ENCODE results near the gene GABRB2. TPM values are rescaled to one million over a fixed set of nuclear protein-coding genes. Genes with fewer than 3 reads are reported as not detected.

Gene GABRB2
- total and polyA plus RNA-seq, 4 donors = 0.08 TPM; not detected in 3

DNA sequence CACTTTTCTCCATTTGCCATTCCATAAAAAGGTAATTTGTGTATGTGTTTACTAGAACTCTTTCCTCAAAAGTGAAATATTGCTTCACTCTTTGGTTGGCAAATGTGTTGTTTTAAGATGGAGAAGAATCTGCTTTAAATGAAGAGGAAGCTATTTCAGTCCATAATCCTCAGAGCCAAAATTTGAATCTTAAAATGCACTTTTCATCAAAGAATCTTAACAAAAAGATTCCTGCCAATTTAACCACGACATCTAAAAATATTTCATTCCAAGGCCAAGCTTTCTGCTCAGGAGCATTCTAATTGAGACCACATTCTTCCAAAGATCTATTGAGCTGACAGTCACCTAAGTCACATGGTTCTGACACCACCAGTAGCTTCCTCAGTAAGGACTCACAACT, 7.5 kb downstream of the GABRB2 start:
- H3K36me3 ChIP-seq (ENCODE audit: control insufficient read depth in 4 of 4, insufficient read depth in 3 of 4, low read depth in 1 of 4, low read length in 3 of 4) = no peaks in the 10 kb centered on the region

DNA sequence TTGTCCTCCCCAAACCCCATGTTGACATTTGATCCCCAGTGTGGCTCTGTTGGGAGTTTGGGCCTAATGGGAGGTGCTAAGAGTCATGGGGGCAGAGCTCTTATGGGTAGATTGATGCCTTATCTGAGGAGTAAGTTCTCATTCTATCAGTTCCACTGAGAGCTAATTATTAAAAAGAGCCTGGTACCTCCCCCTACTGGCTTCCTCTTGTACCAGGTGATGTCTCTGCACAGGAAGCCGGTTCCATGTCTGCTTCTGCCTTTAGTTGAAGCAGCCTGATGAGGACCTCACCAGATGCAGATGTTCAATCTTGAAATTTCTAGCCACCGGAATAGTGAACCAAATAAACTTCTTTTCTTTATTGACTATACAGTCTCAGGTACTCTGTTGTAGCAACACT, 10.8 kb downstream of the GABRB2 start:
- Histone ChIP-seq H3K4me3 (ENCODE audit: low read depth in 1 of 3, low read length in 3 of 3) (no peak overlapping the region), H3K9ac (ENCODE audit: low read depth in 1 of 2, low read length in 2 of 2) (no peak overlapping the region), H3K36me3 (ENCODE audit: control insufficient read depth in 4 of 4, insufficient read depth in 3 of 4, low read depth in 1 of 4, low read length in 3 of 4) (no peaks in the 10 kb centered on the region), H3K27me3 (ENCODE audit: control insufficient read depth in 4 of 4, insufficient read depth in 4 of 4, low read length in 3 of 4) (peaks cover 0 to 4% (median 0%) of the 10 kb centered on the region in 4 donors), H3K27ac (ENCODE audit: low read depth in 1 of 2, low read length in 2 of 2) (no peak overlapping the region), H3K4me1 (ENCODE audit: control insufficient read depth in 4 of 4, insufficient read depth in 4 of 4, low read length in 3 of 4) (no peaks in the 10 kb centered on the region), H3K9me3 (ENCODE audit: control insufficient read depth in 4 of 4, low read length in 3 of 4) (no peaks in the 10 kb centered on the region)
- DNase-seq (ENCODE audit: low spot score) = no peak
- WGBS = 76% methylated on average over 2 of the region's 2 CpGs
- no peak for TF ChIP-seq EGR1 (IDR thresholded peaks at IDR 0.05; ENCODE audit: low read depth in 2 of 2)
- TF ChIP-seq GABPA (IDR thresholded peaks at IDR 0.05 in 1 of 2, conservative IDR thresholded peaks at IDR 0.05 in 1 of 2) = no peak
- TF ChIP-seq, protein P1, sequence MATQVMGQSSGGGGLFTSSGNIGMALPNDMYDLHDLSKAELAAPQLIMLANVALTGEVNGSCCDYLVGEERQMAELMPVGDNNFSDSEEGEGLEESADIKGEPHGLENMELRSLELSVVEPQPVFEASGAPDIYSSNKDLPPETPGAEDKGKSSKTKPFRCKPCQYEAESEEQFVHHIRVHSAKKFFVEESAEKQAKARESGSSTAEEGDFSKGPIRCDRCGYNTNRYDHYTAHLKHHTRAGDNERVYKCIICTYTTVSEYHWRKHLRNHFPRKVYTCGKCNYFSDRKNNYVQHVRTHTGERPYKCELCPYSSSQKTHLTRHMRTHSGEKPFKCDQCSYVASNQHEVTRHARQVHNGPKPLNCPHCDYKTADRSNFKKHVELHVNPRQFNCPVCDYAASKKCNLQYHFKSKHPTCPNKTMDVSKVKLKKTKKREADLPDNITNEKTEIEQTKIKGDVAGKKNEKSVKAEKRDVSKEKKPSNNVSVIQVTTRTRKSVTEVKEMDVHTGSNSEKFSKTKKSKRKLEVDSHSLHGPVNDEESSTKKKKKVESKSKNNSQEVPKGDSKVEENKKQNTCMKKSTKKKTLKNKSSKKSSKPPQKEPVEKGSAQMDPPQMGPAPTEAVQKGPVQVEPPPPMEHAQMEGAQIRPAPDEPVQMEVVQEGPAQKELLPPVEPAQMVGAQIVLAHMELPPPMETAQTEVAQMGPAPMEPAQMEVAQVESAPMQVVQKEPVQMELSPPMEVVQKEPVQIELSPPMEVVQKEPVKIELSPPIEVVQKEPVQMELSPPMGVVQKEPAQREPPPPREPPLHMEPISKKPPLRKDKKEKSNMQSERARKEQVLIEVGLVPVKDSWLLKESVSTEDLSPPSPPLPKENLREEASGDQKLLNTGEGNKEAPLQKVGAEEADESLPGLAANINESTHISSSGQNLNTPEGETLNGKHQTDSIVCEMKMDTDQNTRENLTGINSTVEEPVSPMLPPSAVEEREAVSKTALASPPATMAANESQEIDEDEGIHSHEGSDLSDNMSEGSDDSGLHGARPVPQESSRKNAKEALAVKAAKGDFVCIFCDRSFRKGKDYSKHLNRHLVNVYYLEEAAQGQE (IDR thresholded peaks at IDR 0.05) = no peak
- TF ChIP-seq SP1 (IDR thresholded peaks at IDR 0.05) = no peak
- no peak for TF ChIP-seq RXRA (IDR thresholded peaks at IDR 0.05)
- TF ChIP-seq, protein P2, sequence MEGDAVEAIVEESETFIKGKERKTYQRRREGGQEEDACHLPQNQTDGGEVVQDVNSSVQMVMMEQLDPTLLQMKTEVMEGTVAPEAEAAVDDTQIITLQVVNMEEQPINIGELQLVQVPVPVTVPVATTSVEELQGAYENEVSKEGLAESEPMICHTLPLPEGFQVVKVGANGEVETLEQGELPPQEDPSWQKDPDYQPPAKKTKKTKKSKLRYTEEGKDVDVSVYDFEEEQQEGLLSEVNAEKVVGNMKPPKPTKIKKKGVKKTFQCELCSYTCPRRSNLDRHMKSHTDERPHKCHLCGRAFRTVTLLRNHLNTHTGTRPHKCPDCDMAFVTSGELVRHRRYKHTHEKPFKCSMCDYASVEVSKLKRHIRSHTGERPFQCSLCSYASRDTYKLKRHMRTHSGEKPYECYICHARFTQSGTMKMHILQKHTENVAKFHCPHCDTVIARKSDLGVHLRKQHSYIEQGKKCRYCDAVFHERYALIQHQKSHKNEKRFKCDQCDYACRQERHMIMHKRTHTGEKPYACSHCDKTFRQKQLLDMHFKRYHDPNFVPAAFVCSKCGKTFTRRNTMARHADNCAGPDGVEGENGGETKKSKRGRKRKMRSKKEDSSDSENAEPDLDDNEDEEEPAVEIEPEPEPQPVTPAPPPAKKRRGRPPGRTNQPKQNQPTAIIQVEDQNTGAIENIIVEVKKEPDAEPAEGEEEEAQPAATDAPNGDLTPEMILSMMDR (IDR thresholded peaks at IDR 0.05; ENCODE audit: low read depth, low read length, missing input control) = no peak
- TF ChIP-seq MAX (IDR thresholded peaks at IDR 0.05) = no peak
- TF ChIP-seq FOXA1 (IDR thresholded peaks at IDR 0.05) = no peak
- no peak for TF ChIP-seq YY1 (IDR thresholded peaks at IDR 0.05)
- TF ChIP-seq FOXA2 (IDR thresholded peaks at IDR 0.05) = no peak
- no peak for TF ChIP-seq JUND (IDR thresholded peaks at IDR 0.05)

More for the DNA sequence above, 7.5 kb downstream of the GABRB2 start:
- Histone ChIP-seq H3K9ac (ENCODE audit: low read depth in 1 of 2, low read length in 2 of 2) (no peak overlapping the region), H3K27me3 (ENCODE audit: control insufficient read depth in 4 of 4, insufficient read depth in 4 of 4, low read length in 3 of 4) (peaks cover 0 to 5% (median 3%) of the 10 kb centered on the region in 4 donors), H3K4me1 (ENCODE audit: control insufficient read depth in 4 of 4, insufficient read depth in 4 of 4, low read length in 3 of 4) (no peaks in the 10 kb centered on the region), H3K27ac (ENCODE audit: low read depth in 1 of 2, low read length in 2 of 2) (no peak overlapping the region), H3K4me3 (ENCODE audit: low read depth in 1 of 3, low read length in 3 of 3) (no peak overlapping the region), H3K9me3 (ENCODE audit: control insufficient read depth in 4 of 4, low read length in 3 of 4) (no peaks in the 10 kb centered on the region)
- 37% methylated on average over 1 of the region's 1 CpG for WGBS
- TF ChIP-seq FOXA1 (IDR thresholded peaks at IDR 0.05) = no peak
- TF ChIP-seq MAX (IDR thresholded peaks at IDR 0.05) = no peak
- TF ChIP-seq, protein P2 (IDR thresholded peaks at IDR 0.05; ENCODE audit: low read depth, low read length, missing input control) = no peak
- no peak for TF ChIP-seq RXRA (IDR thresholded peaks at IDR 0.05)
- TF ChIP-seq ZBTB33 (IDR thresholded peaks at IDR 0.05) = no peak
- no peak for TF ChIP-seq RAD21 (IDR thresholded peaks at IDR 0.05)
- no peak for TF ChIP-seq HNF4A (conservative IDR thresholded peaks at IDR 0.05)
- no peak for TF ChIP-seq JUND (IDR thresholded peaks at IDR 0.05)
- no peak for TF ChIP-seq YY1 (IDR thresholded peaks at IDR 0.05)
- TF ChIP-seq SP1 (IDR thresholded peaks at IDR 0.05) = no peak
- no peak for TF ChIP-seq EGR1 (IDR thresholded peaks at IDR 0.05; ENCODE audit: low read depth in 2 of 2)
- DNase-seq (ENCODE audit: low spot score) = no peak

Data from liver (tissue), 9 donors.